HG03460 (cell line): Measurements from ENCODE around the gene LRRC61.

ENCODE experiments used
- ATAC-seq: cut with Tn5 transposase; IDR thresholded peaks from one replicate; pipeline ENCODE4 v1.9.1; 2021; ENCODE audit not compliant: unreplicated experiment

Gene LRRC61

GRCh38 chr7:150368884-150369747, 46.0 kb downstream of the LRRC61 start:
- peak; percentile 49 for ATAC-seq

- ATAC-seq: no peak
Measured at GRCh38 chr7:150369748-150370501, 46.8 kb downstream of the LRRC61 start.

- no peak for ATAC-seq
Measured at GRCh38 chr7:150370612-150371071, 47.5 kb downstream of the LRRC61 start.

- no peak for ATAC-seq
Measured at GRCh38 chr7:150371131-150371995, 48.2 kb downstream of the LRRC61 start.

GRCh38 chr7:150371996-150372270, 48.8 kb downstream of the LRRC61 start:
- ATAC-seq: no peak

GRCh38 chr7:150372271-150373048, 49.3 kb downstream of the LRRC61 start:
- ATAC-seq: no peak

GRCh38 chr7:150373049-150373801, 50.1 kb downstream of the LRRC61 start:
- ATAC-seq: no peak

- no peak for ATAC-seq
Measured at GRCh38 chr7:150374026-150374425, 50.9 kb downstream of the LRRC61 start.

GRCh38 chr7:150374472-150374871, 51.3 kb downstream of the LRRC61 start:
- ATAC-seq: no peak

- peak; percentile 12 for ATAC-seq
Measured at GRCh38 chr7:150375662-150376521, 52.7 kb downstream of the LRRC61 start.

GRCh38 chr7:150376560-150376959, 53.4 kb downstream of the LRRC61 start:
- no peak for ATAC-seq

- no peak for ATAC-seq
Measured at GRCh38 chr7:150377196-150377595, 54.0 kb downstream of the LRRC61 start.

- ATAC-seq: no peak
Measured at GRCh38 chr7:150377635-150378034, 54.5 kb downstream of the LRRC61 start.

- peak; percentile 25 for ATAC-seq
Measured at GRCh38 chr7:150378115-150378852, 55.1 kb downstream of the LRRC61 start.

- peak; percentile 66 for ATAC-seq
Measured at GRCh38 chr7:150378853-150379440, 55.8 kb downstream of the LRRC61 start, which contains the start of gene ZNF775. ZNF775 (plus strand) TSS chr7:150379330; CDS start chr7:150388471, 9,141 bp downstream.

- peak; percentile 1 for ATAC-seq
Measured at GRCh38 chr7:150379441-150380379, 56.6 kb downstream of the LRRC61 start.

GRCh38 chr7:150380463-150380862, 57.3 kb downstream of the LRRC61 start:
- no peak for ATAC-seq
